Measurements from ENCODE around the gene ATN1.

ATN1 gene

DNA sequence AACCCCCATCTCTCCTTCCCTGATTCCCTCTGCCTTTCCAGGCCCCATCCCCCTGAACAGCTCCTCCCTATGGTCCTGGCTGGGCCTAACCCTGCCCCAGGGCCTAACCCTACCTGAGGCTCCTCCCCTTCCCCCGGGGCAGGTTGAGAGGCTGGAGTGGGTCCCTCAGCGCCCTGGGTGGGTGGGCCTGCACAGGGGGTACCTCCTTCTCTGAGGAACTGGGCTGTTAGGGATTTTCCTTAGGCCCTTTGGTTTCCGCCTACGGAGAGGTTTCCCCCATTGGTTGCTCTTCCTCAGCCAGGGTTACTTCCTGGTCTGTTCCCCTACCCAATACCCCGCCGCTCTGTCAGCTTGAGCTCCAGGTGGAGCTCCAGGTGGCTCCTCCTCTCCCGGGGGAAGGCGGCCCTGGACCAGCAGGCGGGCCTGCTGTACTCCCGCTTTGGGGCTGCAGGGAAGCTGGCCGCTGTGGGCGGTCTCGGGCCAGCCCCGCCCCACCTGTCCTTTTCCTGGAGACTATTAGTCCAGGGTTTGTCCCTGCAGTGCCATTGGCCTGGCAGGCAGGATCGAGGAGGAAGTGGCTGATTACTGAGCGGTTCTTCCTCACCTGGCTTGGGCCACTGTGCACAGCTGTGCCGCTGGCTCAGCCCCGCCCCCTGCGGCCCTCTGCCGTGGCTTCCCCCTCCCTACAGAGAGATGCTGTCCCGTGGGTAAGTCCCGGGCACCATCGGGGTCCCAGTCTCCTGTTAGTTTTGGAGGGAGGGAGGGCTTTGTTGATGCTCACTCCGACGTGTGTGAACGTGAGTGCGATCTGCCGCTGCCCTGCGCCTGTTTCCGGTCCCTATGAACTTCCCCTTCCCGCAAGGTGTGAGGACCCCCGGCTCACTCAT, 18.5 kb downstream of the ATN1 start:
- no peak for DNase-seq

DNA sequence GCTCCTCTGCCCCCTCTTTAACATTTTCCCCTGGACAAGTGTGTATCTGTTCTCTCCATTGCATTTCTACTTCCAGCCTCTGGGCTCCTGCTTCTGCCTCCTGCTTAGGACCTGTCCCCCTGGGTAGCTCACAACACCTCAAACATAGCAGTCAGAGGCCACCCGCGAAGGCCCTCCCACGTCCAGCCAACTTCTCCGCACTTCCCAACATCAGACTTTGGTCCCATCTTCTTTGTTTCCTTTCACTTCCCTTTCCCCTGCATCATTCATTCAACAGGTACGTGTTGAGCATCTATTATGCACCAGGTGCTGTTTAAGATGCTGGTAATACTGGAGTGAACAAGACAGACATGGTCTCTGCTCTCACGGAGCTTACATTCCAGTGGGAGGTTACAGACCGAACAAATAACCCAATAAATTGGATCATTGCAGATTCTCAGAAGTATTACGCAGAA, 19.2 kb downstream of the ATN1 start:
- no peak for DNase-seq

GRCh38 chr12:6947615-6948014, 19.9 kb downstream of the ATN1 start:
- no peak for DNase-seq

GRCh38 chr12:6948873-6949594, 21.3 kb downstream of the ATN1 start:
- no peak for DNase-seq

GRCh38 chr12:6950401-6950801, 22.6 kb downstream of the ATN1 start:
- DNase-seq, result no peak

GRCh38 chr12:6950811-6951540, 23.2 kb downstream of the ATN1 start, which contains the start of gene PTPN6:
TSS of gene PTPN6 (plus strand) at chr12:6951356. CDS start at chr12:6951513, 157 bp downstream.
- no peak for DNase-seq

GRCh38 chr12:6951551-6952120, 23.9 kb downstream of the ATN1 start:
- DNase-seq, result no peak

DNA sequence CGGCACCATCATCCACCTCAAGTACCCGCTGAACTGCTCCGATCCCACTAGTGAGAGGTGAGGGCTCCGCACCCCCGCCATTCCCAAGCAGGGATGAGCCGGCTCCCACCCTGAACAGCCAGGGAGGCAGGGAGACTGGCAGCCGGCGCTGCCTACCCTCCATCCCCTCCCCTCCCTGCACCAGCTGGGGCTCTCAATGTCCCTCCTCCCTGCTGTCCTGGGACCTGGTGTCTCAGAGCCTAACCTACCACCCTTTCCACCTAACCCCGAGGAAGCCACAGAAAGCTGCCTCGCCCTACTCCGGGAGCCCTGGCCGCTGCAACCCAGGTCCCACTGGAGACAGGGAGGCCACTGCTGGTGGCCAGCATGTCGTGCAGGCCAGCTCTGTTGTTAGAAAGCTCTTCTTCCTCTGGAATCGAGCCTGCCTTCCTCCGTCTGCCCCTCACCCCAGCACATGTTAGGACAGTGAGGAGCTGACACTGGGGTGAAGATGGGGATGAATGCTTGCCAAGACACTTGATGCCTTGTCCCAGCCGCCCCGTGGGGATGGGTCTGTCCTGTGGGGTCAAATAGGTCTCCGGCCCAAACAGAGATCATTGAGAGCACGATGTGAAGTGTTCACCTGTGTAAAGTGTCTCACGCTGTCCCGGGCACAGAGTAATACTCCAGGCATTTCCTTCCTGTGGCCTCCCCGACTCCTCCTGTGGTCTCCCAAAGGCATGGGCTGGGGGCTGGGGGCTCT, 24.5 kb downstream of the ATN1 start:
- no peak for DNase-seq

DNA sequence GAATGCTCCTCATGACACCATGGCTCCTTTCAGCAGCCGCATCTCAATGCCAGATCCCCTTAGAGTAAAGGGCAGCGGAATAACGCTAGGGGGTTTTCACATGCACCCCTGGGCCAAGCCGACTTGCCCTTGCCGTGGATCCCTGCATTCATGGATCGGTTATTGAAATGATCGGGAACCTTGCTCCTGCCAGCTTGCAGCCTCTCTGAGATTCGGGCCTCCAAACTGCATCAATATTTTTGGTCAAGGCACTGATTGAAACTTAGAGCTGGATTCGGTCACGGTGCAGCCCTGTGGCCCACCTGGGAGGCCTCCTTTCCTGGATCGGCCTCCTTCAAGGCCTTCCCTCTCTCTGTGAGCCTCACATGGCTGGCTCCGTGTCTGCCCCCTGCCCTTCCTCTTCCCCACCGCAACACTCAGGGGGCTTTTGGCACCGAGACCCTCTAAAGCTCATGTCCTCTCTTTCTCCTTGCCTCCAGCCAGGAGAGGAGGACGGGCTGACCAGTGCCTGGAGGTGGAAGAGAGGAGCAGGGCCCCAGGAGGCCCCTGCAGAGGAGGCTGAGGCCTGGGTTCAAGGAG, 25.2 kb downstream of the ATN1 start:
- DNase-seq, result no peak

DNA sequence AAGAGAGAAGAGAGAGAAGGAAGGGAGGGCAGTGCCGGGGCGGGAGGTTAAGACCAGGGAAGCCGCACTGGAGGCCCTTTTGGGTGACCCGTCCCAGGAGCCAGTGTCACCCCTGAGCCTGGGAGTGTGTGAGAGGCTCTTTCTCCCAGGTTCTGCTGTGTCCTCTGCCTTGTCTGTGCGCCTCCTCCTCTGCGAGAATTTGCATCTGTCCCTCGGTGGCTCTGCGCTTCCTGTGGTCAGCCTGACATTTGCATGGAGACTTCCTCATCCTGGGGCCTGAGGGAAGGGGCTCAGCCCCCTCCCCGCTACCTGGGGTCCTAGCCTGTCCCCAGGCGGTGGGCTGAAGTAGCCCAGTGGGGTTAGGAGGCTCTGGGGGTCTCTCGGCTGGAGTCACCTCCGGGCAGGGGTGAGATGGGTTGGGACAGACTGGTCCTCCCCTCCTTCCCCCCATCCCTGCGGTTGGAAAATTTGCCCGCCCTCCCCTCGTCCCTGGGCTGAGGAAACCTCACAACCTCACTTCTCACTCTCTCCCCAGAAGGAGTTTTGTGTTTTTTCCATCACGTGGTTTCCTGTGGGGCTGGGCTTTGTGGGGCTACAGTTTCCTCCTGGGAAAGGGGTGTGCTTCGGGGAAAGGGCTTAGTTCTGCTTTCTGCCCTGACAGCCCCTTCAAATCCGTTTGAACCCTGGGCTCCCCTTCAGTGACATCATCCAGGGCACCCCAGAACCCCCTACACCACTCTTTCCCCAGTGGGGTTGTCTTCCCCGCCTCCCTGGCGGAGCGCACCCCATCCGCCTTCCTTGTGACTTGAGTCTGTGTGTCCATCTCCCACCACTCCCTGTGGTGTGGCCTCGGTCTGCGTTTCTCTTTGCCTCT, 25.9 kb downstream of the ATN1 start:
- peak in 1 of 2 donors; percentile 47 for DNase-seq

GRCh38 chr12:6954316-6955107, 26.8 kb downstream of the ATN1 start:
- DNase-seq, result no peak

DNA sequence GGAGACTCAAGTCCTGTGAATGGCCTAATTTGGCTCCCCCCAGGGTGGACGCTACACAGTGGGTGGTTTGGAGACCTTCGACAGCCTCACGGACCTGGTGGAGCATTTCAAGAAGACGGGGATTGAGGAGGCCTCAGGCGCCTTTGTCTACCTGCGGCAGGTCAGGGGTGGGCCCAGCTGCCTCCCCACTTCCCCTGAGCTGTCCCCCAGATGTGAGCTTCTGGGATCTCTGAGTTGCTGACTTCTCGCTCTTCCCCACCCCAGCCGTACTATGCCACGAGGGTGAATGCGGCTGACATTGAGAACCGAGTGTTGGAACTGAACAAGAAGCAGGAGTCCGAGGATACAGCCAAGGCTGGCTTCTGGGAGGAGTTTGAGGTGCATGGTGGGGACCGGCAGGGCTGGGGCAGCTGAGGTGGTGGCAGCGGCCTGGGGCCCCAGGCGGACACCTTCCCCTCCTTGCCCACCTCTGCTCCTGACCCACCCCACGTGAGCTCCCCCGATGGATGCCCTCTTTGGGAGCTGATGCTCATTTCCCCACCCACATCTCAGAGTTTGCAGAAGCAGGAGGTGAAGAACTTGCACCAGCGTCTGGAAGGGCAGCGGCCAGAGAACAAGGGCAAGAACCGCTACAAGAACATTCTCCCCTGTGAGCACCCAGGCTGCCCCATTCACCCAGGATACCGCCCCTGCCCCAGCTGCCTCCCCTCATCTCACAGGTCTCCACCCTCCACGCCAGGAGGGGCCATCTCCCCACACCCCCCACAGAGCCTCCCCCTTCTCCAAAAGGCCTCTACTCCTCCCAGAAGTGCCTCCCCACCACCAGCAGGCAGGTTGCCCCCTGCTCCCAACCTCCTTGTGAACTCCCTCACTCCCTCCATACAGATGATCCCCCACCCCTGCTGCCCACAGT, 27.6 kb downstream of the ATN1 start:
- DNase-seq, result no peak

DNA sequence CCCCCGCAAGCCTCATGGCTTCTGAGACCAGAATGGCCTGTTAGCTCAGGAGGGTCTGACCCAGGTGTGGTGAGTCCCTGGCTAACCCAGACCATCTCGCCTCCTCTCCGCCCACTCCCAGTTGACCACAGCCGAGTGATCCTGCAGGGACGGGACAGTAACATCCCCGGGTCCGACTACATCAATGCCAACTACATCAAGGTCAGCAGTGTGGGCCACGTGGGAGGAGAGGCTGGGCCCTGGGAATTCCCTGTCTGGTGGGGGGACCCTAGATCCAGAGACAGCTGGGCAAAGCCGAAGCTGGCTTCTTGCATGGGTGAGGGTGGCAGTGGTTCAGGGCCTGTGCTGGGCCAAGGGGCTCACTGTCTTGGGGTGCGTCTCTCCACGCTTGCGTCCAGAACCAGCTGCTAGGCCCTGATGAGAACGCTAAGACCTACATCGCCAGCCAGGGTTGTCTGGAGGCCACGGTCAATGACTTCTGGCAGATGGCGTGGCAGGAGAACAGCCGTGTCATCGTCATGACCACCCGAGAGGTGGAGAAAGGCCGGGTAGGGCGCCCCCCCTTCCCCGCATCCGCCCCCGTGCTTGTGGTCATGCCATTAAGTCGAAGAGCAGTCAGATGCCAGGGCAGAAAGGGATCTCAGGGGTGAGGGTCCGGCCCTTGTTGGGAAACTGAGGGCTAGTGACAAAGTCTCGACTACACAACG, 28.4 kb downstream of the ATN1 start:
- no peak for DNase-seq

GRCh38 chr12:6957151-6957701, 29.5 kb downstream of the ATN1 start:
- no peak for DNase-seq

DNA sequence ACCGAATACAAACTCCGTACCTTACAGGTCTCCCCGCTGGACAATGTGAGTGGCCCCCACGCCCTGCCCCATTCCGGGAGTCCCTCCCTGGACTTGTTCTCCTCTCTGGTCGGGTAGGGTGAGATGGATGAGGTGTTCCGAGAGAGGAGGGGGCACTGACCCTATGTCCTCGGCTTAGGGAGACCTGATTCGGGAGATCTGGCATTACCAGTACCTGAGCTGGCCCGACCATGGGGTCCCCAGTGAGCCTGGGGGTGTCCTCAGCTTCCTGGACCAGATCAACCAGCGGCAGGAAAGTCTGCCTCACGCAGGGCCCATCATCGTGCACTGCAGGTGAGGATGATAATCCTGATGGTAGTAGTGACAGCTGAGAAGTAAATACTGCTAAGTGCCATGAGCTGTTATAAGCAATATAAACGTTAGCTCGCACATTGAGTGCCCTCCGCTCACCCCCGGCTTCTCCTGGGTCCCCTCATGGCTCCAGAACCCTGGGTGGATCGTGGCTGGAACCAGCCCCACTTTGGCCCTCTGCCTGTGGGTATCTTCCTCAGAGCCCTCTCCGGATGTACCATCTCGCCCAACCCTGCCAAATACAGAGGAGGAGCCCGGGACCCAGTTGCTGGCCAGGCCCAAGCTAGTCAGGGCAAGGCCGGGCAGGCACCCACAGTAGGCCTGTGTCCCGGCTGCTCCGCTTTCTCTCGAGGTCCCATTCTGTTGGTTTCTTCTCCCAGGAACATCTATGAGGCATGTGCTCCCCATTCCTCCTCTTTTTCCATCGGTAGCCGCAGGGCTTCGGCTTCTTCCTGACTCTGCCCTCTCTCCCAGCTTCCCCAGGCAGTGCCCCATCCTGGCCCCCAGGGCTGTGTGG, 30.2 kb downstream of the ATN1 start:
- DNase-seq, result no peak

DNA sequence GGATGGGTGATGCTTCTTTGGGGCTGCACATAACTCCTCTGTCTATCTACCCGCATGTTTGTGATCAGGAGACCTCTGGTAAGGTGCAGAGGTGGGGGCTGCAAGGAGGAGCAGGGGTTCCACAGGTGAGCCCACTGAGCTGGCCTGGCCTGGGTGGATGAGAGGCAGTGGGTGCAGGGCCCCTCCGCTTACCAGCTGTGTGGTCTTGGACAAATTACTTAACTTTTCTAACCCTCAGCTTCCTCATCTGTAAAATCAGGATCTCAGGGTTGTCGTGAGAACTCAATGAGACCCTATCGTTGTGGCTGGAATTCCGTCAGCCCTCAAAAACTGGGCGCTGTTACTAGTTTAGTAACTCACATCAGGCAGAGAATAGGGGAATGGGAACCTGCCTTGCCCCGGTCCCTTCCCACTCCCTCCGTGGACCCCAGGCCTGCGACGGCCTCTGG, 30.9 kb downstream of the ATN1 start:
- no peak for DNase-seq
